Measurements from ENCODE around the gene CDK5RAP3.
A peak's percentile ranks its signal among the peaks of the same experiment; 100 is the strongest.

- TF ChIP-seq MAX (IDR thresholded peaks at IDR 0.05) (no peak; the same call in 1 of the 2 replicates), REST (IDR thresholded peaks at IDR 0.05; ENCODE audit: low read depth) (no peak), EGR1 (IDR thresholded peaks at IDR 0.05) (no peak), YY1 (IDR thresholded peaks at IDR 0.05; ENCODE audit: low read depth) (peak; percentile 76), ZBTB7A (IDR thresholded peaks at IDR 0.05; ENCODE audit: low read depth) (0 out of 2 replicates have a peak, but pooled peaks have one; percentile 2)
These were observed 31.5 kb downstream of the CDK5RAP3 start for GRCh38 chr17:48002266-48002915.
